Measurements from ENCODE around the gene NCKAP5.

NCKAP5 gene

DNA sequence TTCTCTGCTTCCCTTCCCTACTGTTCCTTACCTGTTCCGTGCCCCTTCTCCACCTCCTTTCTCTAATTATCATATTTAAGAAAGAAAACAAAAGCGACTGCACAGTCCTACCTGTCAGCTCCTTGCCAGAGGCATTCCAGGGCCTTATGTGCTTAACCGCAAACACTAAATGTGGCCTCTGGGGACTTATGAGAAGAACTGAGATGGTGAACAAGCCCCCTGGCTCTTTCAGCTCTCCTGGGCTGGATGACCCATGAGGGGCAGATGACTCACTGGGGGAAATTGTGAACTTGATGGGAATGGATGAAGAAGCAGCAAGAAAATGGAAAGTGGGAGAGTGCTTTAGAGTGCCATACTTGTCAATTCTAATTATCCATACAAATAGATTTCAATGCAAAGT lies 792.0 kb downstream of the NCKAP5 start:
- no peak for DNase-seq (ENCODE audit: low read depth in 1 of 2, low spot score in 1 of 2)

DNA sequence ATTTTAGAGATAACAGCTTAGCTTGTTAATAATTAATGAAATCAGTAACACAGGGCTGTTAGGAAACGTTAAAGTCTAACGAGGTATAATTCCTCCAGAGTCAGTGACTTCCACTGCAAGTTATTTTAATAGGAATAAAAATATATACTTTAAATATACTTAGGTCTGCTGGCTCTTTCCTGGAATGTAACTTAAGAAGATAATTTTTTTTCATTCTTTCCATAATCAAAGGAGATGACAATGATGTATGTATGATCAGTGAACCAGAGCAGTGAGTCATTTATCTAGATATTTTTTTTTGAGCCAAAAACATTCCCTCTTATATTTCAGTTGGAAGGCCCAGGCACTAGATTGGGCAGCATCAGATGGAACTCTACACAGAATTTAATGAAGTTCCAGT lies 794.1 kb downstream of the NCKAP5 start:
- DNase-seq (ENCODE audit: low read depth in 1 of 2, low spot score in 1 of 2) = no peak

DNA sequence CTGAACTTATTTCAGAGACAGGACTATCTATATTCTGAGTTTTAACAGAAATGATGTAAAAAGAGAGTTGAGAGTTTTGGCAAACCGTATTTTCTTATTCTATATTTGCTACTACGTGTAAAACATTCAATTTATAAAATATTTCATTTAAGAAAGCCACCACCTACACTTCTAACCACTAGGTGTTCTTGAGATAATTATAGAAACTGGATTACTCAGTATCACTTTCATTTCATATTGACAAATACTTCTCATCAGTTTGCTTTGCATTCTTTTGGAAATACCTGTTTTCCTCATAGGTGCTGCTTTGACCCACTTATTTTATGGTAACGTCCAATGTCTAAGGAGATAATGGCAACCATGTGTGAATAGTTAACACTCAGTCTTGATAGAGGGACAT lies 794.9 kb downstream of the NCKAP5 start:
- no peak for DNase-seq (ENCODE audit: low read depth in 1 of 2, low spot score in 1 of 2)

DNA sequence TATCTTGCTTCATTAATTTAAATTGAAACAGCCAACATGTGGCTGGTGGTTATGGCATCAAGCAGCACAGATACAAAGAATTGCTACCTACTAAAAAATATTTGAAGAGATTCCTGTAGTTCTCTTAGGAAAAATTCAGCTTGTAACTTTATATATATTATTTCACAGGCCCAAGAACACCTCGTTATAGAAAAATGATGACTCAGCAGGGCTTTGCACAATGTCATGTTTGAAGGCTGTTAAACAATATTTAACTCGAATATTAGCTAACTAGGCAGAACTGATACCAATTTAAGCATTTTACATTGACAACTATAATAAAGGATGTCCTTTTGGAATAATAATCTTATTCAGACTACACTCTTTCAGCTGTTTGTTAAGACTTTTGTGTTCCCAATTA lies 795.9 kb downstream of the NCKAP5 start:
- DNase-seq (ENCODE audit: low read depth in 1 of 2, low spot score in 1 of 2) = no peak

DNA sequence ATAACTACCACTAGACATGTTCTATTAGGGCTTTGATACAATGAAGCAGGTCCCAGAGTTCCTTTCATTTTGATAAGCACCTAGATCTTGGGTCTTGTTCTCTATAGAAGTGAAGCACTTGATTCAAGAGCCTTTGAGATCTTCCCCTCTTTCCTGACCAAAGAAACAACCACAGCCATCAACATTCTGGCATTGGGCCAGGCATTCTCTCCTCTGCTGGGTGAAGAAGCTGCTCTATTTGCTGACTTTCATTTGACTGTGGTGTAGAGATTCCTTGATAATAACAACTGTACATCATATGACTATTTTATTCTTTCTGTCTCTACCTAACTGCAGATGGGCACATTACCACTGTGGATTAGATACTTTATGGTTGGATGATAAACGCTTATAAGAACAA lies 801.7 kb downstream of the NCKAP5 start:
- DNase-seq (ENCODE audit: low read depth in 1 of 2, low spot score in 1 of 2) = no peak

DNA sequence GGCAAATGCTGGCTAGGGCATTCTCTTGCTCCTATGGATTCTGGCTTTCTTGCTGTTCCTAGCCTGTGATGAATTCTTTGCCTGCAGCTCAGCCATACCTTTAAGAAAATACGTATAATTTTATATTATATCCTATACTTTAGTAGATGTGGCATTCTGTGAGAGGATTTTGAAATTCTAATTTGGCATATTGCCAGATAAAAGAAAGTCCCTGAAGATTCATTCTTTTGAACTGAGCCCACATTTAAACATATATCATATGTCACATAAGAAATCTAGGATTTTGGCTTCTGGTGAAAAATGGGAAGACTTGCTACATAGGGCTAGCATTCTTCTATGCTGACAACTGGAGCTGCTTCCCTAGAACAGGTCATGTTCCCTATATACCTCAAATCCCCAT lies 806.8 kb downstream of the NCKAP5 start:
- no peak for DNase-seq (ENCODE audit: low read depth in 1 of 2, low spot score in 1 of 2)

DNA sequence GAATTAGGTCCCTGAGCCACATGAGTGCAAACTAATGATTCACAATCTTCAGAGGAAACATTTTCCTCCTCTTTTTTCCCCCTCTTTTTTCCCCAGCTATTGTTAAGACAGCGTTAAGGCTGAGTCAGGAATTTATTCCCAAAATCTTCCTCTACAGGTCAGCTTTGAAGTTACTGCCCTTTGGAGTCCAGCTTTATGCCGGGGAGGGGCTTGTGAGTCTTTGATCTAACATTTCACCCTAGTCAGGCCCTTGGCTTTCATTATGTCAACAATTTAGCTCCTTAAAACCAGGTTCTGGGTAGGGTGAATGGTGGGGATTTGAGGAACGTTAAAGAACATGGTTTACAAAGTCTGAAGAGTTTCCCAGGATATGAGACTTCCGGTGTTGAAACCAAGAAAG lies 807.3 kb downstream of the NCKAP5 start:
- no peak for DNase-seq (ENCODE audit: low read depth in 1 of 2, low spot score in 1 of 2)

DNA sequence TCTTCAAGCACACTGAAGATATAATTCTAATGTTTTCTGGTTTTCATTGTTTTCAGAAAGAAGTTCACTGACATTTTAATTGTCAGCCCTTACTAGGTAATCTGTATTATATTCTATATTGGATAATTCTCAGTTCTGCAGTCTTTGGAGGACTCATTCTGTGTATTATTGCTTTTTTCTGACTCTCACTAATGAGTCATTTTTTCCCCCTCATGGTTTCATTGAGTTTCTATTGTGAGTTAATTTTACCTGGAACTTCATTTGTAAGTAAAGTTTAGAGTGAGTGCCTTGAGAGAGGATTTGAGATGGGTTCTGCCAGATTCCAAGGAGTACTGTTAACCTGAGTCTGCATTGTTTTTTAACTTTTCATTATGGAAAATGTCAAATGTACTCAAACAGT lies 807.9 kb downstream of the NCKAP5 start:
- no peak for DNase-seq (ENCODE audit: low read depth in 1 of 2, low spot score in 1 of 2)

DNA sequence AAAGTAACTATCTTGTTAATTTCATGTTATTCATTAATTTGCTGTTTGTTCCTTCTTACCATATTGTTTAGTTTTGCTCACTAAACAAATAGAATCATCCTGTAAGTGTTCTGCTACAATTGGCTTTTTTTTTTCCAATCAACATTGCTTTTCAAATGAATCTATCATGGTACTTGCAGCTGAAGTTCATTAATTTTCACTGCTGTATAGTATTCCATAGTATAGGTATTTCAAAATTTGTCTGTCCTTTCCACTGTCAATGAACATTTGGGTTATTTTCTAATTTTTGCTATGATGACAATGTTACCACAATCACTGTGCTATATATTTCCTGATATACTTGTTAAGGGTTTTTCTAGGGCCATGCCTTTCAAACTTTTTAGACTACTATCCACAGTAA lies 809.3 kb downstream of the NCKAP5 start:
- no peak for DNase-seq (ENCODE audit: low read depth in 1 of 2, low spot score in 1 of 2)

DNA sequence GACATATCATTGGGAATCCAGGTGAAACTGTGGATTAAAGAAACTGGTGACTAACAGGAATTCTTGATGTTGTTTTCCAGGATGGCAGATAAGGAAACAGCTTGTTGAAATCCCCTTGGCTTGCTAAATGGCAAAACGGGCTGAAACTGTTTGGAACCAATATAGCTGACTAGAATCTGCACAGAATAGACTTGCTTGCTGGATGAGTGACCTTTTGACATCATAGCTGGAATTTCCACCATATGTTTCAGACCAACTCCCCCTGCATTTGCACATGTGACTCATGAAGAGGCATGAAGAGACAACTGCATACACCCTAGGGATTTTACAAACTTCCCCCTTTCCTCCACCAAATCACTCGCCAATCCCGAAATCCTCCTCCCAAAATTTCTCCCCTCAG lies 810.6 kb downstream of the NCKAP5 start:
- no peak for DNase-seq (ENCODE audit: low read depth in 1 of 2, low spot score in 1 of 2)

DNA sequence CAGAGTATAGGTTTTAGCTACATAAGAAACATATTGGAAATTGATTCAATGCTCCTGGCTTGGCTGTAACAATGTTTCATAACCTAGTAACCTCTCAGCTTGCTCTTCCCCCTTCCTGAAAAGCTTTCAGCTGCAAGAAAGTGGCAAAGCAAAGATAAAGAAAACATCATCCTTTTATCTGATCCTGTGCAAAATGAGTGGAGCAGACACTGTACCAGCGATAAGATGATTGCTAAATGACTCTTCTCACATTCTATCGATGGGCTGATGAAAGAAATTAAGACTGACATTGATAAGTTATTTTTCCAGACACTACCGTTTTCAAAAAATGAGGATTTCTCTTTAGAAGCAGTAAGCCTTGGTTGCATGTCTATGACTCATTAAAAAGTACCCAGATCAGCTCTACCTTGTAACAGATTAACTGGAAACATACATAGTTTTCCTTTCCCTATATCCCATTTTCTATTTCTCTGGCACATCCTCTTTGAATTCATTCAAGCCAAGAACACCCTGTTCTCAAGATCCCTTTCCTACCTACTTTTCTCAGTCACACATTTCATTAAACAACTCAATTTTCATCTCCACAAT lies 811.2 kb downstream of the NCKAP5 start:
- no peak for DNase-seq (ENCODE audit: low read depth in 1 of 2, low spot score in 1 of 2)

DNA sequence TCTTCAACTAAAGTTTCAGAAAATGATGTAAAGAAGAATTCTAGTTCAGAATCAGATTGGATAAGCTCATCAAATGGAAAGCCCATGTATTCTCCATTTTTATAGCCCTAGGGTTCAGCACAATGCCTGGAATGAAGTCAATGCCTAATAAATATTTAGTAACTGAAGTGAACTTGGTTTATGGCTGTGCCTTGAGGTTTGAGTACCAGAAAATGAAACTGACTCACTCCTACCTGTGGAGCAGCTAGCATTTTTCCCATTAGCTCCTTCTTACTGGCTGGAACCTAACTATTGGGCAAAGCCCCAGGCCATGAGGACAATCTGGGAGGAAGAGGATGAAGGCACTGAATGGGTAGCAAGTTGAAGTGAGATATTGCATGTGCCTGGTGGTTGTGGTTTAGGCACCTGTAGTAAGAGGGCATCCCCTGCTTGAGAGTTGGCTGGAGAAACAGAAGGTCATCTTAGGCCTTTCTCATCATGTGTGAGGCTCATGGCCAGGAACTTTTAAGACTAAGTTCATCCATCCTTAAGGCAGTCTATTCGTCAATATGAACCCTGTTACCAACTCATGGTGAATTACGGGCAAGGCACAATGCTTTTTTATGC lies 813.3 kb downstream of the NCKAP5 start:
- DNase-seq (ENCODE audit: low read depth in 1 of 2, low spot score in 1 of 2) = no peak

DNA sequence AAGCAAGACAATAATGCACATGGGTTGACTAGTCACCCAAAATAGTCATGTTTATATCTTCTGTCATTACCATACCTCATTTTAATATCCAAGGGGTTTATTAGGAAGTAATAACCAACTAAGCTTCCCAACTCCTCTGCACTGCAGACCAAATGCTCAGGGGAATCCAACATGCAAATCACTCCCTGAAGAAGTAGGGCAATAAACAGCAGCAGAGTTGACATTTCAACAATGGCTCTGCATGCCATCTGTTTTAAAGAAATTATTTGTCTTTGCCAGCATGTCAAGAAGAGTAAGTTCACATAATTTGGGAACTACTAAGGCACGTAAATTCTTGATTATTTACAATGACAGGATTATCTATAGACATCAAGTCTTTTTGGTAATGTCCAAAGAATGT lies 813.9 kb downstream of the NCKAP5 start:
- no peak for DNase-seq (ENCODE audit: low read depth in 1 of 2, low spot score in 1 of 2)

DNA sequence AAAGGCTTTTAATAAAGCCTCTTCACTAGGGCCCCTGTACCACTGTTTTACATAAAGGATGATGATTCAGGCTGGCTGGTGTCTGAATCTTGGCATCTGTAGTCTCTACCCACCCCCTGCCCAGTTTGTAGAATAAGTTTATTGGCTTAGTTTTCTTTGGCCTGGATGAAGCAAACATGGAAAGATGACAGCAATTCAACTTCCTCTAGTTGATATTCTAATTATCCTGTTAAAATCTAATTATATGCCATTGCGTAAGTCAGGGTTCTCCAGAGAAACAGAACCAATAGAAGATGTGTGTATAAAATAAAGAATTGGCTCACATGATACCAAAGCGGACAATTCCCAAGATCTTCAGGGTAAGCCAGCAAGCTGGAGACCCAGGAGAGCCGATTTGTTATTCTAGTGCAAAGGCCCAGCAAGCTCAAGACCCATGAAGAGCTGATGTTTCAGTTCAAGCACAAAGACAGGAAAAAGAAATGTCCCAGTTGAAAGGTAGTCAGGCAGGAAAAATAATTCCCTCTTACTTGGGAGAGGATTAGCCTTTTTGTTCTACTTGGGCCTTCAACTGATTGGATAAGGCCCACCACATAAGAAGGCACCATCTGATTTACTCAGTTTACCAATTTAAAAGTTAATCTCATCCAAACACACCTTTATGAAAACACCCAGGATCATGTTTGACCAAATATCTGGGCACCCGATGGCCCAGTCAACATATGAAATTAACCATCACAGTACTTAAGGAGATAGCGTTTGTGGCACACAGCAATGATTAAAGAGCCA lies 815.6 kb downstream of the NCKAP5 start:
- DNase-seq (ENCODE audit: low read depth in 1 of 2, low spot score in 1 of 2) = no peak

DNA sequence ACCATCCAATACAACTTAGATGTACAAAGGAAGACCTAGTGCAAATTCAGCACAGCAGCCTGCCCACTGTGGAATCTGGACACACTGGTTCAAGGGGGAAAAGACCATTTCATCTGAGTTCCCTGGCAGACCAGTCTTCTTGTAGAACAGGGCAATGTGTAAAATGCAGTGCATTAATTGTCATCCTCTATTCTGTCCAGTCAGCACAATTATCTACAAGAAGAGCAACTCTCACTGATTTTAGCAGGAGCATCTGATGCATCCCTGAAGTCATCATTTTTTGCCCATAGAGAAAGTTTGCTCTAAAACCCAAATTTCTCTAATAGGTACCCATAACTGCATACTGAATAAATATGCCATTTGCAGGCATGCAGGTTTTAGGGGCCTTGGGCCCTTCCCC lies 816.4 kb downstream of the NCKAP5 start:
- no peak for DNase-seq (ENCODE audit: low read depth in 1 of 2, low spot score in 1 of 2)

DNA sequence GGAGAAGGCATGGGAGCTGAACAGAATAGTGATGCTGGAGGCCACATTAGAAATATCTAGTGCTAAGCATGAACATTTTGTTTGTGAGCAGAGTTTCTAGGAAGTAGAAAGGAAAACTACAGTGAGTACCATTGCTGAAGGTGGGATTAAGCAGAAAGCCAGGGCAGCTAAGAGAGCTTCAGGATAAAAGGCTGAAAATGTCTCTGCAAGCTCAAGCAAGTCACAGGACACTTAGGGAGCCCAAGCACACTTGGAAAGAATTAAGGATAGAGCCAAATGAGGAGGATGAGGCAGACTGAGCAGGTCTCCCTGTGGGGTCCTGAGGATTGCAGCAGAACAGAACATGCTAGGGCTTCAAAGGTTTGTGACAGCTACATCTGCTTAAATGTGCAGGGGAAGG lies 817.7 kb downstream of the NCKAP5 start:
- DNase-seq (ENCODE audit: low read depth in 1 of 2, low spot score in 1 of 2) = no peak

DNA sequence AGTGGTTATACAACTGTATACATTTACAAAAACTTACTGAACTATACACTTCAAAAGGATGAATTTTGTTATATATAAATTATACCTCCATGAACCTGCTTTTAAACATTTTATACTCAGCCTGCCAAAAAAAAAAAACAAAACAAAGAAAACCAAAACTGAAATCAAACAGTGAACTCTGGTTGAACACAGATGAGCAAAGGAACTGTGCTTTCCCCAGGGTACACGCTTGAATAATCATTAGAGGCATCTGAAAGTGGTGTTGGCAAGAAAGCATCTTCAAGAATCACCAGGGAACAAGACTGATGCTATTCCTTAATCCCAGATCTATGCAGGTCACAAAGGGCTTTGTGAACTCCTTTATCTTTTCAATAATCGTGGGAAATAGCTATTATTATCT lies 821.2 kb downstream of the NCKAP5 start:
- DNase-seq (ENCODE audit: low read depth in 1 of 2, low spot score in 1 of 2) = no peak

DNA sequence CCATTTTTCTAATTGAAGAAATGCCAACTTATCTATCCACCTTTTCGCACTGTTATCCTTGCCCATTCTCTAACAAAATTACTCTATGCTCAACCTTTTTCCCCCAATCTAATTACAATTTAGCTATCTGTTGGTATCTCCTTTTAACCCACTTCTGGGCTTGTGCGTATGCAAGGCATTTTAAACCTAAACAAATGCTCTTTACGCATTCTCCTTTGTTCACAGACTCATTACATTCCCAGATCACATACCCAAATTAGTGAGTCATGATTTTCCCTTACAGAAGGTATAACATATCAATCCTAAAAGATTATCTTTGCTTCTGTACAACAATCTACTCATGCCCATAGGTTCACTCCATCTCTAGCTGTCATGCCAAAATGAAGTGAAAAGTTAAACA lies 826.5 kb downstream of the NCKAP5 start:
- no peak for DNase-seq (ENCODE audit: low read depth in 1 of 2, low spot score in 1 of 2)

DNA sequence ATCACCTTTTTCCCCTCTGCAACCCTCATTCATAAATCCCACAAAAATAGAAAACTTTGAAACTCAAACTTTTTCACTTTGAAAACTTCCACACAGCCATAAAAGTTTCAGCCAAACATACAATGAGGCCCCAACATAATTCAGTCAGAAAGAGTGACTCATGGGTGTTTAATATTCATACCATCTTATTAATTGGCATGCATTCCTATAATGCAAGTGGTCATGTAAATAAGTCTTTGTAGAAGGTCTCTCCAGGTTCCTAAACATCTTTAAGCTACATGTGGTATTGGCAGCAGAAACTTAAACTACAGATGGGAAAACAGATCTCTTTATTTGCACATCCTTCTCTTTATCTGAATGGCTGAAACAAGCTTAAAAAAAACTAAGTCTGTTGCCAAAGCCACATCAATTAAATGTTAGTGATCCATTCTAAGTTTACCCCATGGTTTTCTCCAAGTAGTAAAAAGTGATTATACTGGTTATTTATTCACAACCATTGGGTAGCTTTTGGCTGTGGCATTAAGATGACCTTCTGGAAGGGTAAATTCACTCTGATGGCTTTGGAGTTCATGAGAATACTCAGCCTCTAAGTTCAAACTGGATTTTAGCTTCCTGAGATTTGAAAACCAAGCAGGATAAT lies 828.1 kb downstream of the NCKAP5 start:
- DNase-seq (ENCODE audit: low read depth in 1 of 2, low spot score in 1 of 2) = no peak

DNA sequence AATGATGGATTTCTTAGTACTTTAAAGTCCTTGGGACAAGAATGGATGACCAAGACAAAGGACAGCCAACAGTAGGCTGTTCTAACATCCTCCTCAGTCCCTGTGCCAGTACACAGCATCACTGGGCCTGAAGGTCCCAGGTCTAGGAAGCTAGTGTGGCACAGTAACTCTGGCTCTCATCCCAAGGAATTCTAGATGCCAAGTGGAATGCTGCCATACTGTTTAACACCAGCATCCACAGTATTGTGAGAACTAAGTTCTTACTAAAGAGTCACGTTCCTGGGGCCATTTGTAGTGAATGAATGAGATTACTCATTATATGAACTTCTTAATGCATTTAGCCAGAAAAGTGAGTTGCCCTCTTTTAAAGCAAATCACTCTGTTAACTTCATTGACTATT lies 830.0 kb downstream of the NCKAP5 start:
- no peak for DNase-seq (ENCODE audit: low read depth in 1 of 2, low spot score in 1 of 2)

DNA sequence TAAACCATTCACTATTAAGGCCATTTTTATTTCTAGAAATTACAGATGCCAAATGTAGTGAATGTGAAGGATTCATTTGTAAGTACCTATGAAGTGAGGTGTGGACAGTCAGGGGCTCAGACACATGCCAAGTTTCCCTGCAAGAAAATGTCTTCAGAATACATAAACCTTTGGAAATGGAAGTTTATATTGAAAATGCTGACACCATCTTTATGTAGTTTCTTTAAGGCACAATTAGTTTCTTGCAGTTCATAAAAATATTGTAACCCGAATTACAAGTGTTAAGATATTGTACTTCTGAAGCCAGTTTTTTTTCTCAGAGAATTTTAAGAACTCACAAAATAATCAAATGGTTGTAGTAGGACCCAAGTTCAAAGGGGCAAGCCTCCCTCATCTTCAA lies 832.2 kb downstream of the NCKAP5 start:
- DNase-seq (ENCODE audit: low read depth in 1 of 2, low spot score in 1 of 2) = no peak

DNA sequence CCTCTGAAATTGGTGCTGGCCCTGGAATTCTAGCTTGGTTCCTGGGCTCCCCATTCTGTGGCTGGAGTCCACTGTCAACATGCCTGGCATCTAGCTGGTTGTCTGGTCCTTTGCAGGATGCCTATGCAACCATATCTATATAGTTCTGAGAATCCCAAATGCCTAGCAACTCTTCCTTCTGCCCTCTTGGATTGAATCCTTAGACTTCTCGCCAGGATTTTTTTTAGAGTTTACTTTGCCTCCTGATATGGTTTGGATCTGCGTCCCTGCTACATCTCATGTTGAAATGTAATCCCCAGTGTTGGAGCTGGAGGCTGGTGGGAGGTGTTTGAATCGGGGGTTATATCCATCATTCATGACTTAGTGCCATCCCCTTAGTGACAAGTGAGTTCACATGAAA lies 833.3 kb downstream of the NCKAP5 start:
- no peak for DNase-seq (ENCODE audit: low read depth in 1 of 2, low spot score in 1 of 2)

Data from stimulated activated CD4-positive, alpha-beta T cell treated with anti-CD3 and anti-CD28 coated beads, Interleukin-15, amount 100 ng/mL, for 1 hour (primary cell).